NK-92 treated with Interleukin-12 subunit alpha and Interleukin-12 subunit beta, amount 100 ng/mL, for 24 hours (cell line): ENCODE data around the gene COPS2.
A peak's percentile ranks its signal among the peaks of the same experiment; 100 is the strongest.

ENCODE experiments used
- DNase-seq: peaks from one replicate; lab custom pipeline; 2025; lab: John Stamatoyannopoulos, UW

Gene COPS2

DNA sequence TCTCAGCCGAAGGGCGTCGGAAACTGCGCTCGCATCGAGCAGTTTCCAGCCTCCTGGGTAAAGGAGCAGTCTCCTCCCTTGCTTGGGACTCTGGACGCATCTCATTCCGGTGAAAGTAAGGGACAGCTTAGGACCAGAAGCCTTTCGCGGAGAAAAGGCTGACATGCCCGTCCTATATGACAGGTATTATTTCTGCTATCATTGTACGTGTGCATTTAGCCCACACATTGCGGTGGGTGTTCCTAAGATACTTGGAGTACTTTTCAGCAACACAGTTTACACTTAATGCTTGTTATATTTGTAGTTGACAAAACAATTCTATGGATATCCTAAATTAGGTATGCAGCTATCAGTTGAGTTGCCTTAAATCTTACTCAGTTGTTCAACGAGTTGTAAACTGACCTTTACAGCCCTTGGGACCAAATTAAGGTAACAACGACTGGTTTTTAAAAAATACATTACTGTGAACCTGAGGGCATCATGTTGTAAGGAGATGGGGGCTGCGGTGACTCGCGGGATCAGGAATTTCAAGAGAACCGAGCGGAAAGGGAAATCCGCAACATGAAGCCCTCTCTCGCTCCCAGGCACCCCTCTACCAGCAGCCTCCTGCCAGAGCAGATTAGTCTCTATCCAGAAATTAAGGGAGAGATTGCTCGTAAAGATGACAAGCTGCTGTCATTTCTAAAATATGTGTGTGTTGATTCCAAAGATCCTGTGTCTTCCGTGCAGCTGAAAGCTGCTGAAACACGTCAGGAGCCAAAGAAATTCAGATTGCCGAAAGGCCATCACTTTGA is 632 bp upstream of the COPS2 start:
- no peak for DNase-seq

DNA sequence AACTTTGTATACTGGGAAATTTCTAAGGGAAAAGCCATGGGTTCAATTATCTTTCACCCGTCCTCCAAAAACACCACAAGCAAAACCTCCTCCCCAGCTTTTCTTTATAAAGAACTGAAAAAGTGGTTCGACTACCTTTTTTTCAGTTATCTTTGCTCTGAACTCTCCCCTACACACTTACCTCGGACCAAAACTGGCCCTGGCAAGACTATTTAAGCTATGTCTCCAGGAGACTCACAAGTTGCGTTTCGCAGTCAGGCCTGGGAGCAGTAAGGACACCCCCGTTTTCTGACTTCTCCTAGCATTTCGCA is 645 bp downstream of the COPS2 start:
- DNase-seq: peak; percentile 39

DNA sequence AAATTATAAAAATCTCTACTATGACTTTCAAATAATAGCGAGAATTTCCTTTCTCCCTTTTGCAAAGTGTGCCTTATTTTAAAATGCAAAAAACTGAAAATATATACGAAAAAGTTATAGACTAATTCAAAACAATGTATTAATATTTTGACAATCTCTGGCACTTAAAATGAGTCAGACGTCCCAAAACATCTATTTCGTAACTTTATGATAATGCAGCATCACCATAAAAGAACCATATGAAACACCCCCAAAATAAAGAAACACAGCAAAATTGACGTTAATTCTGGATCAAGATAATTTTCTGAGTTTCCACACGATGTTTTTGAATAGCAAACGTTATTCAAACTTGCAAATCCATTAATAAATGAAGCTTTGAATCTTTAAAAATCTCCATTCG is 1.0 kb downstream of the COPS2 start:
- DNase-seq: no peak

DNA sequence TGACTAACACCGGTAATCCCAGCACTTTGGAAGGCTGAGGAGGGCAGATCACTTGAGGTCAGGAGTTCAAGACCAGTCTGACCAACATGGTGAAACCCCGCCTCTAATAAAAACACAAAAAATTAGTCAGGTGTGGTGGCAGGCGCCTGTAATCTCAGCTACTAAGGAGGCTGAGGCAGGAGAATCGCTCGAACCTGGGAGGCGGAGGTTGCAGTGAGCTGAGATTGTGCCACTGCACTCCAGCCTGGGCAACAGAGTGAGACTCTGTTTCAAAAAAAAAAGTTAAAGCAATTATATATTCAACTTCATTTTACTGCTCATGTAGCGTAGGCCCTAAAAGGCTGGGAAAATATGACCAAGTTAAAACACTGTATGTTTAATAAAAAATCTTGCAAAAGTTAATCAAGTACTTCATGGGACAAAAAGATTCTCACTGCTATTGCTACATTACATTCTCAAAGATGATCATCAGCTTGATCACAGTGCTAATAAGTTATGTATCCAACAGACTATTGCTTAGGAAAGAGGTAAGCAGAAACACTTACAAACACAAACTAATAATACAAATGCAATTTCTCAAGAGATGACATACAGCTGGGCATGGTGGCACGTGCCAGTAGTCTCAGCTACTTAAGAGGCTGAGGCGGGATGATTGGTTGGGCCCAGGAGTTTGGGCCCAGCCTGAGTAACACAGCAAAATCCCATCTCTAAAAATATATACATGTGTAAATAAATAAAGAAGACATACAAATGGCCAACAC is 2.7 kb downstream of the COPS2 start:
- no peak for DNase-seq

DNA sequence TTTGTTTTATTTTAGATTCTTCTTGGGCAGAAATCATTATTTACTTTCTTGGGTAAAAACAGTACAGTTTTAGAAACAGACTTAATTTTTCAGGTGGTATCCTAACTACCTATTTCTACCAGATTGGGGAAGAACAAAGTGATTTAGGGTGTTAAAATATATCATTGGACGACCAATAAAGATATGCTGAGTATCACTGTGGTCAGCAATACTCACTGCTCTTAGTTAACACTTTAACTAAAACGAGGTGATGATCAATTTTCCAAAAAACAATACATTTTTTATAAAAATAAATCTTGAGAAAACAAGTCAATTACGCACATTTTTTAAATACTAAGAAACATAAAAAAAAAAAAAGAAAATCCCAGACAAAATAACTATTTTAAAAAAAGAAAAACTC is 3.6 kb downstream of the COPS2 start:
- no peak for DNase-seq

DNA sequence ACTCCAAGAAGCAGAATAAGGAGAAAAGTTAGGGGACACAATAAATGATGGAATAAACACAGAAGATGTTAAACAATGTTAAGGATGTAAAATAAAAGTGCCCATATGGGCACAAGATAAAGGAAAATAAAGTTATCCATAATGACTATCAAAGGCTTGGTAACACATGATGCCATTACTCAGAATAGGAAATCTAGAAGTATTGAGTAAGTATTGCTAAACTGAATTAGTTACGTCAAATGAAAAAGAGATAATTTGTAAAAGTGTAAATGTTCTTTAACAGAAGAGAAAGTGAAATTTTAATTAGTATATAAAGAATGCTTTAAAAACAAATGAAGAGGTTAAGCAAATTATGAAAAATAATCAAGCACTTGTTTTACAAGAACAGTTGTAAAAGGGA is 6.7 kb downstream of the COPS2 start:
- DNase-seq: no peak

DNA sequence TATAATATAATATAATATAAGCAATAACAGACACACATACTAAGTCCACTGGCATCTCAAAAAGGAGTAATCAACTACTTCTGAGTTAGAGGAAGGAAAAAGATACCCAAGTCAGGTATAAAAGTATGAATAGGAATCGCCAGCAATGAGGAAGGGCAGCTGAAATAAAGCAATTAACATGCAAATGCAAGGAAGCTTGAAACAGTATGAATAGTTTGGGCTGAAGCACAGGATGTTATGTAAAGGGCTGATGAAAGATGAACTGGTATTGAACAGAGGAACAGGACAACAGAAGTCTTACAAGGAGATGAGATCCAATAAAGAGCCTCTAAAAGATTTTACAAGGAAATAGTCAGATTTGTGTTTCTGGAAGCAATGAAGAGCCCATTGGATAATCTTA is 7.1 kb downstream of the COPS2 start:
- no peak for DNase-seq

DNA sequence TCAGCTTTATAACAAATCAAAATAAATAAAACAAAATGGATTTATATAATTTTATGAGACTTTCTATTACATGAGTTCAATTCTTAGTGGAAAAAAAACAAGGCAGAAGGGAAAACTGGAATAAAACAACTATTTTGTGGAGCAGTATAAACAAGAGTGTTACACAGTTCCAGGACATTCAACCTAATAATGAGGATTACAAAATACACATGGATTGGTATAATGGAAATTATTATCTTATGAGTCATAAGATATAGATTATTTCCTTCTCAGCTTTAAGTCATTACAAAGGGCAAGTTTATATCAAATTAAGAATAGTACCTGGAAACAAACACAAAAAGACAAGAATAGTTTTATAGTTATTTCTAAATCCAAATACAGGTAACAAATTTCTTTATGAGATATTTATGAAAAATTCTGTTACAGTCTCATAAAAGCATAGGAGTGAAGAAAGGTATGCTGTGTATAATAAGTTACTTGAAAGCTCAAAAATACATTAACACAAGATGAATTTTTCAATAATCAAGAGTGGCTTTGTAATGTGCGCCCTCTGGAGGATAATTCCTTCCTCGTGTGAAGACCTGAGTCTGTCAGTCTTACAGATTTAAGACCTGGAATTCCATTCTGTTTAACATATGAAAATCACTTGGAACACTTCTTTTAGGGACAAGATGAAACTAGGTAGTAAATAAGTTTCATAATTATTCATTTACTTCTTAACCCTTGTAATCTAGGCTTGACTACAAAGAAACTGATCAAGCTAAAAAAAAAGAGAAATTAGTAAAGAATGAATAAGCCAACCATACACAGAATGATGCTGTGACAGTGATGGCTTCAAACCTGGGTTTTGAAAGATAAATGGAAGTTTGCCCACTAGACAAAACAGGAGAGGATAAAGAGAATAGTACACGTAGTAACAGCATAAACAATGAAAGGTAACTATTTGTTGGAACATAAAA is 9.5 kb downstream of the COPS2 start:
- DNase-seq: no peak

DNA sequence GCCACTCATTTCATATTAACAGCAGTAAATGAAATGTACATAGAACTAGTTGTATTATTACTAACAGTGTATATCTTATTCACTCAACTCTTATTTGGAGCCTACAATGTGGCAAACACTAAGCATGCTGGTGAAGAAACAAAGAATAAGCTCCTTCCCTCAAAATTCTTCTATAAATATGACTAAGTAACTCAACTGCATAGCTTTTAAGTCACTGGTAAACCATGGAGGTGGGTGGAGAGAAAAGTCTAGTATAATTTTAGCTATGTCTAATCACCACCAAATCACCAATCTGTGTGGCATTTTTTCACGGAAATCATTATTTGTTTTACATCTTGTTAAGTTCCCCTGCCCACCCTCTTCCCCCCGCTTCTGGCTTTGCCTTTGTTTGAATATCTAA is 17.5 kb downstream of the COPS2 start:
- DNase-seq: no peak

DNA sequence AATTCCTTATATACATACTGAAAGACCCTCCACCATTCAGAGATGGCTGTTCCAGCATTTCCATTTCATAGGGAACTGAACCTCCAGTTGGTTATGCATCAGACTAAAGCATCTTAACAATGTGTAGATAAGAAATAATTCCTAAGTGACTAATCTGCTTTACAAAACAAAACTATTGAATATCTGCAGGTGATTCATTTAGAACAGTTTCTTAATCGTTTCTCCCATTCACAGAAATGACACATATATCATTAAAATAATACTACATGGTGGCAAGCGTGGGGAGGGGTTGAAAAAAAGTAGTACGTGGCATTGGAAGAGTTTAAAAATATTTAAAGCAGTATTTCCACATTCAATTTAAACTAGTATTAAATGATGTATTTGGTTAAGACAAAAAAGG is 19.5 kb downstream of the COPS2 start:
- DNase-seq: no peak

DNA sequence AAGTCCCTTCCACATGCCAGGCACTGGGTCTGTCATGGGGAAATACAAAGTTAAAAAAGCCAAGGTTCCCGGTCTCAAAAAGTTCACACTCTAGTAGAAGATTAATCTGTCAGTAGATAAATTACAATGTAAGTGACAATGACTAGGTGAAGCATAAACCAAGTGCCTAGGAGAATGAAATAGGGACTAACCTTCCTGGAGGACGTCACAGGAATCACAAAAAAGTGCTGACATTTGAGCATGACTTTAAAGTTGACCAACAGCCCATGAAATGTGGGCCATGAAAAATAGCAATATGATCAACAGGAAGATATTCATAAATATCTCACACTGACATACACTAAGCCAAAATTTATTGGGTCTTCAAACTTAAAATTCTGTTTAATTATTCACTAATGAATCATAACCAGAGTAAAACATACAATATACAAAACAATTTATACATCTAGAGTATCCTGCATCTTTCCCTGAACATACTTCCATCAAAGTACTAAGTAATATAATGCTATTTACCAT is 20.0 kb downstream of the COPS2 start:
- DNase-seq: no peak

DNA sequence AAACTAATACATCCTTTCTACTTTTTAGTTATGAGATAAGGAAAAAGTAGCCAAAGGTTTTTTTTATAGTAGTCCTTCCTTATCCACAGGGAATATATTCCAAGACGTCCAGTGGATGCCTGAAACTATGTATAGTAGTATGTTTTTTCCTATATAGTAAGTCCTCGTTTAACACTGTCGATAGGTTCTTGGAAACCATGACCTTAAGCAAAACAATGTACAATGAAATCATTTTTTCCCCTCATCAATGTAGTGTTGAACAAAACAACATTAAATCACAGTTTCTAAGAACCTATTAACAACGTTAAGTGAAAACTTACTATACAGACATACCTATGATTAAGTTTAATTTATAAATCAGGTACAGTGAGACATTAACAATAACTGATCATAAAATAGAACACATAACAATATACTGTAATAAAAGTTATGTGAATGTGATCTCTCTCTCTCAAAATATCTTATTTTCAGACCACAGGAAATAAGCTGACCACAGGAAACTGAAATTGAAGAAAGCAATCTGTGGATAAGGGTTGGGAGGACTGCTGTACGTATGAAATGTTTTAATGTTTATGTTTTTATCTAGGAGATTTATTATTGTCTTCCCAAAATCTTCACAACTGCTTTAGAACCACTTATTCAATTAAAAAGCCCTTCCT is 20.6 kb downstream of the COPS2 start:
- DNase-seq: no peak

DNA sequence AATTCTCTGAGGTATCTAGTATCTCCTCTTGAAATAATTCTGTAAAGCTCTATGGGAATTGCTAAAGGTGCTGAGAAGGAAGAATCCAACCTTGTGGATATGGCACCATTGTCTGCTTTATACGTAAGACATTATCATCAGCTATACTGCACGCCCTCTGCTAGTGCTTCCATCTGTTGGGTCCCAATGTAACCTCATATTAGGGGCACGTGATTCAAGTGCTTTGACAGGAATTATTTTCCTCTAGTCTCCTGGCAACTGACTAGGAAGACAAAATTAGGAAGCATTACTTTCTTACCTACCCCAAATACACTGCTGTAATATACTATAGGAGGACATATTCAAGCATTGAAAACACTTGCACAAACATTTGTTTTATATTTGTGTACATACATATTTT is 24.0 kb downstream of the COPS2 start:
- no peak for DNase-seq

DNA sequence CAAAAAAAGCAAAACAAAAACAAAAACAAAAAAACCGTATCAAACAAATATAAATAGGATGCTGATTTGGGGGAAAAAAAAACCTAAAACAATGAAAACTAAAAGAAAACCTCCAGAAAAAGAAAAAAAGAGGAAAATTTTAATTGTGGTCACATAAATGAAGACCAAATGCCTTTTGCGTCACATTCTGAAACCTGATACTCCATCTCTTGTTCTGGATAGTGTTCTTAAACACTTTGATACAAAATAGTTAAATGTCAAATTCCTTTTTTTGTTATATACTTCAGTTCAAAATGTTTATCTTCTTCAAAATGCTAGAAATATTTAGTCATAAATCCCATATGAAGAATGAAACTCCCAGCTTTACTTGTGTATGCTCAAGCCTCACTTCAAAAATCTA is 31.0 kb downstream of the COPS2 start:
- DNase-seq: no peak

DNA sequence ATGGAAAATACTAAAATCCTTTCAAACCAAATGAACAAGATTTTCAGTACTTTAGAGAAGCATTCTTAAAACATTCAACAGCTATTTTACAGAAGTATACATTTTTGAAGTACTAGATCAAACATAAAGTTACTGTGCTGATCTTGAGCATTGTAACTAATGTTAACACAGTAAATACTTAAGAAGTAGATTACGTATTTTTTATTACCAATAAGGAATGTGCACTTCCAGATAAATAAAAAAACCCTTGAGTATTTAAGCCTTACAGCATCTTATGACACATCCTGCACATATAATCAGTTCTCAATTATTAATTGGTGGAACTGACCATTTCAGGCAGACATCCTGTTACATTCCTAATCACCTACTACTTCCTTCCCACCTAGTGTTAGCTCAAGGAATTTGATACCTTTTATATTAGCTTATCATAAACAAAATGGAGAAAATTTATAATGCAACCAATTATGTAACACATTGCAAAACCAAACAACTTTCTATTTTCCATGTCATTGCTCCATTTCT is 32.8 kb downstream of the COPS2 start:
- no peak for DNase-seq

DNA sequence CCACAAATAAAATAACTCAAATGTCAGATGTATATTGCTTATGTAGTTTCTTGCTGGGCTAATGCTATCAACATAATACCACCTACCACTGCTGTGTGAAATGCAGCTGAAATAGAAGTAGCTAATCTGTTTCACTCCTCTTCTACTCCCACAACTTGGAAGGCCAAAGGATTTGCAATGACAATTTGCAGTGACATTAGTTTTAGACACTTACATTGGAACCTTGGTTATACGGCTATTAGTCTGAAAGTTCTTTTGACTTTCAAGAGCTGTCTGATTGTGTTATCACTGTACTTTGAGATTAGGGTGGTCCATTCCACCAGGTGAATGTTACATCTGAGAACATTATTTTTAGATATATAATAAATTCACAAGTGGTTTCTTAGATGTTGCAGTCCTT is 33.5 kb downstream of the COPS2 start:
- no peak for DNase-seq

DNA sequence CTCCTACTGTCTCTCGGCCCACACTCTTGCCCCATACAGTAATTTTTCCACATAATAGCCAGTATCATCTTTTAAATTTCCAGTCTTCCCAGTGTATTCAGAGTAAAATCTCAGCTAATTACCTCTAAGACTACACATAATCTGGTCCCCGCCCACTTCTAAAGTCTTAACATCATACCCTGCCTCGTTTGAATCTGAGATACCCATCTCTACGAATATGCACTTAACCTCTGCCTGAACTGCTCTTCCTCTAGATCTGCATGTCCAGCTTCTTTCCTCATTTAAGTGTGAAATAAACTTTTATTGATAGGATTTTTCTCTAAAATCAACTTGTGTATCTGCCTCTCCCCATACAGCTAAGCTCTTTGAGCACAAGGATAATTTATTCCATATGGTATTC is 34.6 kb downstream of the COPS2 start:
- no peak for DNase-seq

DNA sequence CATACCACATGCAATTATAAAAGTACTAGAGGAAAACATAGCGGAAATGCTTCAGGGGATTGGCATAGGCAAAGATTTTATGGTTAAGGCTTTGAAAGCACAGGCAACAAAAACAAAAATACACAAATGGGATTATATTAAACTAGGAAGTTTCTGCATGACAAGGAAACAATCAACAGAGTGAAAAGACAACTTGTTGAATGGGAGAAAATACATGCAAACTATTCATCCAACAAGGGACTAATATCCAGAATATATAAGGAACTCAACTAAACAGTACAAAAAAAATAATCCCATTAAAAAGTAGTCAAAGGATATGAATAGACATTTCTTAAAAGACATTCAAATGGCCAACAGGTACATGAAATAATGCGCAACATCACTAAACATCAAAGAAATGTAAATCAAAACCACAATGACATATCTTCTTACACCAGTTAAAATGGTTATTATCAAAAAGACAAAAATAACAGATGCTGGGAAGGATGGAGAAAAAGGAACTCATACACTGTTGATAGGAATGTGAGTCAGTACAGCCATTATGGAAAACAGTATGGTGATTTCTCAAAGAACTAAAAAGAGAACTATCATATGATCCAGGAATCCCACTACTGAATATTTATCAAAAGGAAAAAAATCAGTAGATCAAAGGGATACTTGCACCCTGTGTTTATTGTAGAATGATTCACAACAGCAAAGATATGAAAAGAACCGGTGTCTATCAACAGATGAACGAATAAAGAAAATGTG is 39.1 kb downstream of the COPS2 start:
- no peak for DNase-seq

DNA sequence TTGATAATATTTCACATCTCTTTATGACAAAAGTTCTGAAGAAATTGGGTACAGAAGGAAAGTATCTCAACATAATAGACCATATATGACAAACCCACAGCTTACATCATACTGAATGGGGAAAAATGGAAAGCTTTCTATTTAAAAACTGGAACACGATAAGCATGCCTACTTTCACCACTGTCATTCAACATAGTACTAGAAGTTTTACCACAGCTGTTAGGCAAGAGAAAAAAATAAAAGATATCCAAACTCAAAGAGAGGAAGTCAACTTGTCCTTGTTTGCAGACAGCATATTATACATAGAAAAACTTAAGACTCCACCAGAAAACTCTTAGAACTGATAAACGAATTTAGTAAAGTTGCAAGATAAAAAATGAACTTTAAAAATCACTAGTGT is 40.3 kb downstream of the COPS2 start:
- DNase-seq: no peak

DNA sequence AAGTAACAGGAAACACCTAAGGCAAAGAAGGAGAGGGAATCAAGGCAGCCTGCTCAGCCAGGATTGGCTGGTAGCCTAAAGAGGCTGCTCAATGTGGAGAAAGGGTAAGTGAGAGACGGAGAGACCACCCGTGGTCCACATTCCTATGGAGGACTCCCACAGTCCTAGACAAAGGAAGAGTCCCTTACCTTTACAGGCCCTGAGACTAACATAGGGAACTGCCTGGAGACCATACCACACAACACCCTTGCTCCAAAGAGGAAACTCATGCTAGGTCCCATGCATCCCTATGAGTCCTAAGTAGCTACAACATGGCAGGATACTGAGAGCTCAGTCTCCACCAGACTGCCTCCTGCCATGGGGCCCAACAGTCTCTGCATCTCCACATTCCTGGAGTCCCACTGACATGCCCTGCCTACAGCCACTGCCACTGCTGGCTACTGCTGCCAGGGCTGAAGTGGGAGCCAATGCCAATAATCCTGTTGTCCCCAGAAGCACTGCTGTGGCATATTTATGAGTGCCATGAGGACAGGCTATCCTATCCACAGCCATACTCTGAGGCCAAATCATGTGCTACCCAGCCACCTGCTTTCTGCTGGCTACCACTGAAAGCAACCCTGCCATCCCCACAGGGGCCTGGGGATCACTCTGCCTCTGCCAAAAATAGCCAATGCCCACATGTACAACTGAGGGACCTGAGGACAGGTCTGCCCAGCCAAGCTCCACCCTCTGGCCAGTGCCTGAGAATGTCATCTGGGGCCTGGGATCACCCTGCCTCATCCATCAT is 45.0 kb downstream of the COPS2 start:
- DNase-seq: no peak
